Liver (tissue), 9 donors: ENCODE data around the gene VMAC. TPM values are rescaled to one million over a fixed set of nuclear protein-coding genes. Genes with fewer than 3 reads are reported as not detected.
A peak's percentile ranks its signal among the peaks of the same experiment; 100 is the strongest.
"Not testable (repeated sequence)": the region's sequence is repeated elsewhere in the genome, so short reads cannot be mapped to it uniquely, and the experiment has no call there.

Source experiments
- DNase-seq: peaks from one replicate; pipeline ENCODE4 v3.0.0-alpha.2; 2017; ENCODE audit warnings: low spot score
- H3K27ac ChIP-seq, 2 donors: one replicate each; pipeline ENCODE4 v1.7.0; 2013; ENCODE audit warnings: inconsistent platforms in 2 of 2, low read length in 2 of 2, control low read depth in 1 of 2, low read depth in 1 of 2, mild to moderate bottlenecking in 1 of 2
- H3K27me3 ChIP-seq, 4 donors: one replicate each; pipeline versions ENCODE4 v1.6.1 to v1.7.0; 2013; ENCODE audit warnings: low read length in 3 of 4, inconsistent platforms in 1 of 4, mild to moderate bottlenecking in 1 of 4, moderate library complexity in 1 of 4; ENCODE audit not compliant: control insufficient read depth in 4 of 4, insufficient read depth in 4 of 4
- H3K36me3 ChIP-seq, 4 donors: one replicate each; pipeline versions ENCODE4 v1.6.1 to v1.7.0; 2013; ENCODE audit warnings: low read length in 3 of 4, mild to moderate bottlenecking in 3 of 4, low read depth in 1 of 4, moderate library complexity in 1 of 4; ENCODE audit not compliant: control insufficient read depth in 4 of 4, insufficient read depth in 3 of 4
- H3K4me1 ChIP-seq, 4 donors: one replicate each; pipeline versions ENCODE4 v1.6.1 to v1.7.0; 2013; ENCODE audit warnings: low read length in 3 of 4, mild to moderate bottlenecking in 3 of 4, moderate library complexity in 1 of 4; ENCODE audit not compliant: control insufficient read depth in 4 of 4, insufficient read depth in 4 of 4
- H3K4me3 ChIP-seq, 3 donors: one replicate each; pipeline versions ENCODE4 v1.6.1 to v1.7.0; 2013; ENCODE audit warnings: low read length in 3 of 3, control low read depth in 1 of 3, low read depth in 1 of 3, mild to moderate bottlenecking in 1 of 3
- H3K9ac ChIP-seq, 2 donors: one replicate each; pipeline ENCODE4 v1.7.0; 2013; ENCODE audit warnings: low read length in 2 of 2, mild to moderate bottlenecking in 2 of 2, moderate library complexity in 2 of 2, control low read depth in 1 of 2, low read depth in 1 of 2
- H3K9me3 ChIP-seq, 4 donors: one replicate each; pipeline versions ENCODE4 v1.6.1 to v1.7.0; 2013; ENCODE audit warnings: low read length in 3 of 4; ENCODE audit not compliant: control insufficient read depth in 4 of 4
- FOXA1 ChIP-seq: IDR thresholded peaks from 2 replicates; pipeline ENCODE4 v1.6.1; 2016; ENCODE audit warnings: antibody characterized with exemption
- HNF4A ChIP-seq, 2 donors: conservative IDR thresholded peaks; 2 replicates each; pipeline ENCODE4 v1.6.1; 2016; ENCODE audit warnings: antibody characterized with exemption in 2 of 2, mild to moderate bottlenecking in 2 of 2
- NR2F2 ChIP-seq: IDR thresholded peaks from 2 replicates; pipeline ENCODE4 v1.6.1; 2016; ENCODE audit warnings: antibody characterized with exemption
- RAD21 ChIP-seq, 2 donors: IDR thresholded peaks; 2 replicates each; pipeline ENCODE4 v1.6.1; 2016; ENCODE audit warnings: antibody characterized with exemption in 2 of 2, mild to moderate bottlenecking in 2 of 2
- REST ChIP-seq: IDR thresholded peaks from 2 replicates; pipeline ENCODE4 v1.6.1; 2016; ENCODE audit warnings: antibody characterized with exemption, mild to moderate bottlenecking
- RXRA ChIP-seq, 2 donors: IDR thresholded peaks; 2 replicates each; pipeline ENCODE4 v1.6.1; 2017 to 2018; ENCODE audit warnings: antibody characterized with exemption in 2 of 2, mild to moderate bottlenecking in 1 of 2
- SP1 ChIP-seq: IDR thresholded peaks from 2 replicates; pipeline ENCODE4 v1.6.1; 2018; ENCODE audit warnings: antibody characterized with exemption, mild to moderate bottlenecking
- WGBS: extraction: QIAGEN DNeasy Blood & Tissue Kit; methylation state at CpG from one replicate; pipeline ENCODE4 v1.1.7; 2013; 5-methylcytosine and 5-hydroxymethylcytosine counted together
- polyA plus RNA-seq, 2 donors: library from polyadenylated mRNA; stranded (reverse) in 1 of 2; unstranded in 1 of 2; fragments of 200-250 nt in 1 of 2; fragments of >200 nt in 1 of 2; fragmentation: Nextera tagmentation in 1 of 2; extraction: Ambion mirVana in 1 of 2; gene quantifications; one replicate each; pipeline versions ENCODE4 v1.2.1 to v1.2.3, GENCODE V29; 2013 to 2015
- total RNA-seq, 2 donors: library from RNA; depleted of rRNA; stranded (reverse); fragments of >200 nt; gene quantifications; one replicate each; pipeline ENCODE4 v1.2.3, GENCODE V29; 2014
- TF ChIP-seq, protein P1 (sequence below): IDR thresholded peaks from 2 replicates; pipeline ENCODE4 v1.6.1; 2016; ENCODE audit warnings: antibody characterized with exemption
- donor health status: healthy.
- donor health status: healthy.
- donor health status: healthy.
- donor health status: healthy.
- donor health status: healthy.

The VMAC gene
- total and polyA plus RNA-seq, 4 donors, result 1.2 to 7.7 (median 2.6) TPM

DNA sequence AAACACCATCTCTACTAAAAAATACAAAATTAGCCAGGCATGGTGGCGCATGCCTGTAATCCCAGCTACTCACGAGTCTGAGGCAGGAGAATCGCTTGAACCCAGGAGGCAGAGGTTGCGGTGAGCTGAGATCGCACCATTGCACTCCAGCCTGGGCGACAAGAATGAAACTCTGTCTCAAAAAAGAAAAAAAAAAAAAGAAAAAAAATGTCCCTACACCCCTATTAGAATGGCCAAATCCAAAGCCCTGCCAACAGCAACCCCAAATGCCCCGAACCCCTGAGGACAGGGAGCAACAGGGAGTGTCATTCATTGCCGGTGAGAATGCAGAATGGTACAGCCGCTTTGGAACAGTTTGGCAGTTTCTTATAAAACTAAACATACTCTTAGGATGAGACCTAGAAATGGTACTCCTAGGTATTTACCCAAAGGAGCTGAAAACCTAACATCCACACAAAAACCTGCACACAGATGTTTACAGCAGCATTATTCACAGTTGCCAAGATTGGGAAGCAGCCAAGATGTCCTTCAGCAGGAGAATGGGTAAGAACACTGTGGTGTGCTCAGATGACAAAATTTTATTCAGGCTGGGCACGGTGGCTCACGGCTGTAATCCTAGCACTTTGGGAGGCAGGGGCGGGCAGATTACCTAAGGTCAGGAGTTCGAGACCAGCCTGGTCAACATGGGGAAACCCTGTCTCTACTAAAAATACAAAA is 21.4 kb upstream of the VMAC start:
- TF ChIP-seq RAD21 (IDR thresholded peaks at IDR 0.05), result peak in 1 of 2 donors; percentile 61
- TF ChIP-seq RXRA (IDR thresholded peaks at IDR 0.05), result peak in 1 of 2 donors; percentile 31
- peak in 1 of 2 donors; percentile 23 for TF ChIP-seq HNF4A (conservative IDR thresholded peaks at IDR 0.05)
- H3K36me3 ChIP-seq, H3K9ac ChIP-seq, H3K4me3 ChIP-seq, H3K9me3 ChIP-seq, H3K27me3 ChIP-seq, DNase-seq: not testable (repeated sequence)
- H3K4me1 ChIP-seq, result peaks cover 10 to 23% (median 14%) of the 10 kb centered on the region in 4 donors
- H3K27ac ChIP-seq, result peak overlapping the region in 1 of 2 donors; percentile 12
- 68% methylated on average over 13 of the region's 13 CpGs for WGBS

- H3K4me3 ChIP-seq, H3K9me3 ChIP-seq, H3K36me3 ChIP-seq, H3K27ac ChIP-seq, H3K9ac ChIP-seq, DNase-seq, H3K27me3 ChIP-seq: not testable (repeated sequence)
- 84% methylated on average over 11 of the region's 11 CpGs for WGBS
- peaks cover 10 to 22% (median 14%) of the 10 kb centered on the region in 4 donors for H3K4me1 ChIP-seq
These were observed 20.4 kb upstream of the VMAC start for GRCh38 chr19:5884065-5884811.

- WGBS, result 72% methylated on average over 17 of the region's 17 CpGs
- H3K27ac ChIP-seq, result no peak overlapping the region
- H3K9ac ChIP-seq, result no peak overlapping the region
- DNase-seq, result no peak
- H3K9me3 ChIP-seq, result no peaks in the 10 kb centered on the region
- peaks cover 0 to under 1% (median 0%) of the 10 kb centered on the region in 4 donors for H3K36me3 ChIP-seq
- no peak overlapping the region for H3K4me3 ChIP-seq
- no peaks in the 10 kb centered on the region for H3K27me3 ChIP-seq
- no peak for TF ChIP-seq NR2F2
- TF ChIP-seq REST, result no peak
- no peak for TF ChIP-seq SP1
- no peak for TF ChIP-seq HNF4A (conservative IDR thresholded peaks at IDR 0.05)
- TF ChIP-seq, protein P1, sequence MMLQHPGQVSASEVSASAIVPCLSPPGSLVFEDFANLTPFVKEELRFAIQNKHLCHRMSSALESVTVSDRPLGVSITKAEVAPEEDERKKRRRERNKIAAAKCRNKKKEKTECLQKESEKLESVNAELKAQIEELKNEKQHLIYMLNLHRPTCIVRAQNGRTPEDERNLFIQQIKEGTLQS, result no peak
- TF ChIP-seq RAD21 (IDR thresholded peaks at IDR 0.05), result no peak
- no peak for TF ChIP-seq FOXA1
- H3K4me1 ChIP-seq, result peaks cover 0 to 5% (median 3%) of the 10 kb centered on the region in 4 donors
These were observed 15.2 kb upstream of the VMAC start for GRCh38 chr19:5889288-5889971.
